WTC11 (cell line): Measurements from ENCODE around the gene VANGL2. TPM values are rescaled to one million over a fixed set of nuclear protein-coding genes. Genes with fewer than 3 reads are reported as not detected.

Experiments
- ATAC-seq: fragments of 200-7000 bp; cut with Tn5 transposase; 2 replicates; pipeline ENCODE4 v1.10.0; 2021; ENCODE audit warnings: mild to moderate bottlenecking, moderate library complexity
- CTCF ChIA-PET: fragments of 300-600 bp; sonication (Branson Sonifier 250); formaldehyde crosslinking; loops from one replicate; lab custom pipeline; 2021; ENCODE audit warnings: antibody characterized with exemption; lab: Charles Lee
- POLR2A ChIA-PET: fragments of 350-600 bp; sonication (Branson Sonifier 250); formaldehyde crosslinking; loops from one replicate; lab custom pipeline; 2021; ENCODE audit warnings: antibody characterized with exemption; lab: Charles Lee
- DNase-seq: peaks from one replicate; pipeline ENCODE4 v3.0.0; 2021; ENCODE audit warnings: low spot score
- H3K27ac Mint-ChIP-seq: 2 replicates; pipeline ENCODE4 v1.8.0; 2021; ENCODE audit warnings: mixed read lengths
- H3K27me3 Mint-ChIP-seq: 2 replicates; pipeline ENCODE4 v1.8.0; 2021; ENCODE audit warnings: low read depth, mild to moderate bottlenecking, moderate library complexity, mixed read lengths
- H3K36me3 Mint-ChIP-seq: 2 replicates; pipeline ENCODE4 v1.8.0; 2021; ENCODE audit warnings: mixed read lengths
- H3K4me1 Mint-ChIP-seq: 2 replicates; pipeline ENCODE4 v1.8.0; 2022; ENCODE audit warnings: mixed read lengths
- H3K4me3 Mint-ChIP-seq: 2 replicates; pipeline ENCODE4 v1.8.0; 2021; ENCODE audit warnings: mild to moderate bottlenecking, moderate library complexity, mixed read lengths
- H3K9me3 Mint-ChIP-seq: 2 replicates; pipeline ENCODE4 v1.8.0; 2021; ENCODE audit warnings: mixed read lengths
- ATF1 ChIP-seq: sonication (generic); formaldehyde crosslinking; IDR thresholded peaks from 2 replicates; pipeline ENCODE4 v1.8.1; 2023; ENCODE audit warnings: mild to moderate bottlenecking, moderate library complexity, missing genetic modification reagents
- CDX4 ChIP-seq: fragments of 250-450 bp; sonication (Bioruptor Pico); IDR thresholded peaks from 2 replicates; pipeline ENCODE4 v1.9.0; 2021; ENCODE audit warnings: moderate library complexity, mild to moderate bottlenecking, inconsistent platforms, borderline replicate concordance
- ERG ChIP-seq: fragments of 250-450 bp; sonication (Bioruptor Pico); IDR thresholded peaks from 2 replicates; pipeline ENCODE4 v1.8.0; 2021; ENCODE audit warnings: mild to moderate bottlenecking
- ESRRA ChIP-seq: sonication (generic); formaldehyde crosslinking; IDR thresholded peaks from 2 replicates; pipeline ENCODE4 v1.8.1; 2022; ENCODE audit warnings: mild to moderate bottlenecking, missing genetic modification reagents, borderline replicate concordance
- ETV6 ChIP-seq: sonication (generic); formaldehyde crosslinking; IDR thresholded peaks from 2 replicates; pipeline ENCODE4 v1.8.1; 2022; ENCODE audit warnings: mild to moderate bottlenecking, missing genetic modification reagents
- FOXP1 ChIP-seq: sonication (generic); formaldehyde crosslinking; IDR thresholded peaks from 2 replicates; pipeline ENCODE4 v1.8.0; 2022; ENCODE audit warnings: missing genetic modification reagents, mild to moderate bottlenecking, moderate library complexity, borderline replicate concordance
- HMGXB4 ChIP-seq: sonication (generic); formaldehyde crosslinking; IDR thresholded peaks from 2 replicates; pipeline ENCODE4 v1.8.1; 2023; ENCODE audit warnings: mild to moderate bottlenecking, moderate library complexity, missing genetic modification reagents
- MLX ChIP-seq: sonication (generic); formaldehyde crosslinking; IDR thresholded peaks from 2 replicates; pipeline ENCODE4 v1.8.1; 2023; ENCODE audit warnings: mild to moderate bottlenecking, missing genetic modification reagents, moderate library complexity
- MYBL2 ChIP-seq: sonication (generic); formaldehyde crosslinking; IDR thresholded peaks from 2 replicates; pipeline ENCODE4 v1.8.1; 2023; ENCODE audit warnings: mild to moderate bottlenecking, moderate library complexity, missing genetic modification reagents
- NR1H2 ChIP-seq: sonication (generic); formaldehyde crosslinking; IDR thresholded peaks from 2 replicates; pipeline ENCODE4 v1.9.0; 2021; ENCODE audit warnings: mild to moderate bottlenecking, moderate library complexity, missing genetic modification reagents
- NR3C1 ChIP-seq: sonication (generic); formaldehyde crosslinking; conservative IDR thresholded peaks from 2 replicates; pipeline ENCODE4 v1.8.1; 2023; ENCODE audit warnings: low read depth, mild to moderate bottlenecking, missing genetic modification reagents
- PRRX2 ChIP-seq: fragments of 250-450 bp; sonication (Bioruptor Pico); IDR thresholded peaks from 2 replicates; pipeline ENCODE4 v1.8.0; 2021; ENCODE audit warnings: mild to moderate bottlenecking
- SMAD3 ChIP-seq: sonication (generic); formaldehyde crosslinking; IDR thresholded peaks from 2 replicates; pipeline ENCODE4 v1.8.0; 2022; ENCODE audit warnings: missing genetic modification reagents, mild to moderate bottlenecking, borderline replicate concordance
- STAT6 ChIP-seq: sonication (generic); formaldehyde crosslinking; conservative IDR thresholded peaks from 2 replicates; pipeline ENCODE4 v1.8.1; 2023; ENCODE audit warnings: mild to moderate bottlenecking, low read depth, missing genetic modification reagents, moderate library complexity
- TCF7 ChIP-seq: sonication (generic); formaldehyde crosslinking; IDR thresholded peaks from 2 replicates; pipeline ENCODE4 v1.8.0; 2022; ENCODE audit warnings: mild to moderate bottlenecking, low read depth, missing genetic modification reagents, moderate library complexity
- TEAD1 ChIP-seq: sonication (generic); formaldehyde crosslinking; IDR thresholded peaks from 2 replicates; pipeline ENCODE4 v1.8.0; 2022; ENCODE audit warnings: mild to moderate bottlenecking, missing genetic modification reagents
- TEAD4 ChIP-seq: sonication (generic); formaldehyde crosslinking; IDR thresholded peaks from 2 replicates; pipeline ENCODE4 v1.8.0; 2022; ENCODE audit warnings: mild to moderate bottlenecking, missing genetic modification reagents
- ZMAT4 ChIP-seq: fragments of 250-450 bp; sonication (Bioruptor Pico); IDR thresholded peaks from 2 replicates; pipeline ENCODE4 v1.9.0; 2021; ENCODE audit warnings: mild to moderate bottlenecking
- ZNF121 ChIP-seq: sonication (generic); formaldehyde crosslinking; IDR thresholded peaks from 2 replicates; pipeline ENCODE4 v1.8.0; 2023; ENCODE audit warnings: missing genetic modification reagents
- ZNF263 ChIP-seq: sonication (generic); formaldehyde crosslinking; IDR thresholded peaks from 2 replicates; pipeline ENCODE4 v1.8.1; 2022; ENCODE audit warnings: low read depth, mild to moderate bottlenecking, moderate library complexity, missing genetic modification reagents
- ZNF317 ChIP-seq: sonication (generic); formaldehyde crosslinking; IDR thresholded peaks from 2 replicates; pipeline ENCODE4 v1.8.1; 2023; ENCODE audit warnings: low read depth, mild to moderate bottlenecking, moderate library complexity, missing genetic modification reagents, borderline replicate concordance
- ZNF396 ChIP-seq: fragments of 250-450 bp; sonication (Bioruptor Pico); IDR thresholded peaks from 2 replicates; pipeline ENCODE4 v1.8.0; 2021; ENCODE audit warnings: mild to moderate bottlenecking, moderate library complexity, borderline replicate concordance
- ZNF423 ChIP-seq: fragments of 250-450 bp; sonication (Bioruptor Pico); IDR thresholded peaks from 2 replicates; pipeline ENCODE4 v2.1.2; 2022; ENCODE audit warnings: mild to moderate bottlenecking, moderate library complexity
- ZNF425 ChIP-seq: fragments of 250-450 bp; sonication (Bioruptor Pico); conservative IDR thresholded peaks from 2 replicates; pipeline ENCODE4 v1.9.0; 2021; ENCODE audit warnings: mild to moderate bottlenecking
- total RNA-seq: library from RNA; stranded (reverse); gene quantifications from 3 replicates; pipeline ENCODE4 v1.2.3, GENCODE V29; 2021

Gene VANGL2
- total RNA-seq, 1 experiment from 2014 or later = 68.0 TPM

GRCh38 chr1:160363951-160364735 lies 36.2 kb upstream of the VANGL2 start (continued):
- TF ChIP-seq ZNF425 (CRISPR knock-in tag) (no peak), ZNF396 (CRISPR knock-in tag) (no peak), FOXP1 (CRISPR knock-in tag) (no peak), ERG (CRISPR knock-in tag) (no peak), TEAD4 (CRISPR knock-in tag) (no peak), ZNF263 (CRISPR knock-in tag) (no peak), TEAD1 (CRISPR knock-in tag) (no peak), MLX (CRISPR knock-in tag) (no peak), ZNF121 (CRISPR knock-in tag) (no peak), ZNF423 (no peak), ETV6 (CRISPR knock-in tag) (no peak)

GRCh38 chr1:160365325-160365724 lies 35.0 kb upstream of the VANGL2 start:
- POLR2A ChIA-PET = no interaction called here
- Mint-ChIP-seq H3K27me3 (no peaks in the 10 kb centered on the region), H3K9me3 (no peaks in the 10 kb centered on the region)

More at GRCh38 chr1:160365325-160365724, 35.0 kb upstream of the VANGL2 start:
- CTCF ChIA-PET = interaction anchor here (0.6 to 9.3 kb wide), 6 partner anchors 8 to 245 kb away, joined by 3 to 108 read pairs (median 4); no protein-coding TSS in a partner anchor
- no peak for DNase-seq
- Mint-ChIP-seq H3K27ac (0 out of 2 replicates have a peak overlapping the region, but pooled peaks have one; percentile 47), H3K4me1 (peaks cover 48% of the 10 kb centered on the region)
- TF ChIP-seq ESRRA (CRISPR knock-in tag) (no peak), ATF1 (CRISPR knock-in tag) (no peak), ZMAT4 (CRISPR knock-in tag) (no peak), PRRX2 (no peak), MYBL2 (CRISPR knock-in tag) (no peak), NR1H2 (CRISPR knock-in tag) (no peak), CDX4 (no peak), ZNF396 (CRISPR knock-in tag) (no peak), ZNF317 (no peak), ETV6 (CRISPR knock-in tag) (no peak), NR3C1 (CRISPR knock-in tag) (no peak), HMGXB4 (no peak), TCF7 (CRISPR knock-in tag) (no peak), SMAD3 (CRISPR knock-in tag) (no peak), STAT6 (no peak)
- TF ChIP-seq, all 79 proteins: peak for 0
- peaks cover 5% of the 10 kb centered on the region for H3K36me3 Mint-ChIP-seq
- no peak overlapping the region for H3K4me3 Mint-ChIP-seq
- no peak for ATAC-seq
